Measurements from ENCODE around the gene ADCYAP1R1.

Gene ADCYAP1R1

GRCh38 chr7:31036924-31037323, 15.2 kb upstream of the ADCYAP1R1 start:
- no peak for DNase-seq (ENCODE audit: extremely low read depth, low read depth)
- TF ChIP-seq, protein P1, sequence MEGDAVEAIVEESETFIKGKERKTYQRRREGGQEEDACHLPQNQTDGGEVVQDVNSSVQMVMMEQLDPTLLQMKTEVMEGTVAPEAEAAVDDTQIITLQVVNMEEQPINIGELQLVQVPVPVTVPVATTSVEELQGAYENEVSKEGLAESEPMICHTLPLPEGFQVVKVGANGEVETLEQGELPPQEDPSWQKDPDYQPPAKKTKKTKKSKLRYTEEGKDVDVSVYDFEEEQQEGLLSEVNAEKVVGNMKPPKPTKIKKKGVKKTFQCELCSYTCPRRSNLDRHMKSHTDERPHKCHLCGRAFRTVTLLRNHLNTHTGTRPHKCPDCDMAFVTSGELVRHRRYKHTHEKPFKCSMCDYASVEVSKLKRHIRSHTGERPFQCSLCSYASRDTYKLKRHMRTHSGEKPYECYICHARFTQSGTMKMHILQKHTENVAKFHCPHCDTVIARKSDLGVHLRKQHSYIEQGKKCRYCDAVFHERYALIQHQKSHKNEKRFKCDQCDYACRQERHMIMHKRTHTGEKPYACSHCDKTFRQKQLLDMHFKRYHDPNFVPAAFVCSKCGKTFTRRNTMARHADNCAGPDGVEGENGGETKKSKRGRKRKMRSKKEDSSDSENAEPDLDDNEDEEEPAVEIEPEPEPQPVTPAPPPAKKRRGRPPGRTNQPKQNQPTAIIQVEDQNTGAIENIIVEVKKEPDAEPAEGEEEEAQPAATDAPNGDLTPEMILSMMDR (IDR thresholded peaks at IDR 0.05; ENCODE audit: low read depth, low read length) = no peak

GRCh38 chr7:31043051-31043471, 9.0 kb upstream of the ADCYAP1R1 start:
- TF ChIP-seq, protein P1 (IDR thresholded peaks at IDR 0.05; ENCODE audit: low read depth, low read length) = no peak
- DNase-seq (ENCODE audit: extremely low read depth, low read depth) = no peak

- DNase-seq (ENCODE audit: extremely low read depth, low read depth) = no peak
- TF ChIP-seq, protein P1 (IDR thresholded peaks at IDR 0.05; ENCODE audit: low read depth, low read length) = no peak
These were observed 7.6 kb upstream of the ADCYAP1R1 start for GRCh38 chr7:31044529-31044928.

DNA sequence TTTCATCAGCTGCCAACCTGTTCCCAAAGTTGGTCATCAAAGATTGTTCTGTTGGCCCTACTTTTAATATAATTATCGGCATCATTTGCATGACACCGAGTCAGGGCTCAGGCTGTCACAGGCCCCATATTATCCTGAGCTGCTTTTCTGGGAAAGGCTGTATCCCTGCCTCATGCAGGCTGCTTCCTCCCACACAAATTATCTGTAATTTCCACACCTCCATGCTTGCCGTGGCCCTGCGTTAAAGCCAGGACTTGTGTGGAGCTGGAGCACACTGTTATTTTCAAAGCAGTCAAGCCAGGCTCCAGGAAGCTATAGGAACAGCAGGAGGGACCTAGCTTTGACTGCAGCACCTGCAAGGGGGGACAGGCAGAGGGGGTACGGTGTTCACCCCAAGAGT, 5.4 kb upstream of the ADCYAP1R1 start:
- DNase-seq (ENCODE audit: extremely low read depth, low read depth) = no peak
- TF ChIP-seq, protein P1 (IDR thresholded peaks at IDR 0.05; ENCODE audit: low read depth, low read length) = no peak

GRCh38 chr7:31047313-31048146, 4.6 kb upstream of the ADCYAP1R1 start:
- DNase-seq (ENCODE audit: extremely low read depth, low read depth) = no peak
- TF ChIP-seq, protein P1 (IDR thresholded peaks at IDR 0.05; ENCODE audit: low read depth, low read length) = no peak

GRCh38 chr7:31049005-31049765, 2.9 kb upstream of the ADCYAP1R1 start:
- DNase-seq (ENCODE audit: extremely low read depth, low read depth) = no peak
- TF ChIP-seq, protein P1 (IDR thresholded peaks at IDR 0.05; ENCODE audit: low read depth, low read length) = no peak

- no peak for DNase-seq (ENCODE audit: extremely low read depth, low read depth)
- TF ChIP-seq, protein P1 (IDR thresholded peaks at IDR 0.05; ENCODE audit: low read depth, low read length) = no peak
These were observed 356 bp downstream of the ADCYAP1R1 start for GRCh38 chr7:31052487-31052840.
